ENCODE measurements around the gene SCN5A.

The SCN5A gene

GRCh38 chr3:38622336-38622735 lies 27.2 kb downstream of the SCN5A start:
- no peak for DNase-seq (ENCODE audit: low read depth)

- peak; percentile 45 for DNase-seq (ENCODE audit: low read depth)
Measured at GRCh38 chr3:38620236-38620635, 29.3 kb downstream of the SCN5A start.

- no peak for DNase-seq (ENCODE audit: low read depth)
Measured at GRCh38 chr3:38618343-38618742, 31.1 kb downstream of the SCN5A start.

- DNase-seq (ENCODE audit: low read depth), result no peak
Measured at GRCh38 chr3:38617586-38617985, 31.9 kb downstream of the SCN5A start.

GRCh38 chr3:38617137-38617536 lies 32.4 kb downstream of the SCN5A start:
- DNase-seq (ENCODE audit: low read depth), result no peak

- DNase-seq (ENCODE audit: low read depth), result no peak
Measured at GRCh38 chr3:38616658-38617057, 32.8 kb downstream of the SCN5A start.

- no peak for DNase-seq (ENCODE audit: low read depth)
Measured at GRCh38 chr3:38616111-38616510, 33.4 kb downstream of the SCN5A start.

GRCh38 chr3:38614651-38615352 lies 34.7 kb downstream of the SCN5A start:
- no peak for DNase-seq (ENCODE audit: low read depth)

GRCh38 chr3:38614091-38614490 lies 35.4 kb downstream of the SCN5A start:
- no peak for DNase-seq (ENCODE audit: low read depth)

GRCh38 chr3:38613426-38613825 lies 36.1 kb downstream of the SCN5A start:
- no peak for DNase-seq (ENCODE audit: low read depth)

- DNase-seq (ENCODE audit: low read depth), result no peak
Measured at GRCh38 chr3:38611866-38612265, 37.6 kb downstream of the SCN5A start.

GRCh38 chr3:38610934-38611333 lies 38.6 kb downstream of the SCN5A start:
- no peak for DNase-seq (ENCODE audit: low read depth)

- DNase-seq (ENCODE audit: low read depth), result no peak
Measured at GRCh38 chr3:38610436-38610835, 39.1 kb downstream of the SCN5A start.

GRCh38 chr3:38609386-38610111 lies 39.9 kb downstream of the SCN5A start:
- DNase-seq (ENCODE audit: low read depth), result no peak

- DNase-seq (ENCODE audit: low read depth), result no peak
Measured at GRCh38 chr3:38608961-38609360, 40.5 kb downstream of the SCN5A start.

GRCh38 chr3:38608086-38608775 lies 41.3 kb downstream of the SCN5A start:
- DNase-seq (ENCODE audit: low read depth), result no peak

- no peak for DNase-seq (ENCODE audit: low read depth)
Measured at GRCh38 chr3:38606561-38606960, 42.9 kb downstream of the SCN5A start.

- no peak for DNase-seq (ENCODE audit: low read depth)
Measured at GRCh38 chr3:38605981-38606380, 43.5 kb downstream of the SCN5A start.

- DNase-seq (ENCODE audit: low read depth), result no peak
Measured at GRCh38 chr3:38604246-38604645, 45.2 kb downstream of the SCN5A start.

- no peak for DNase-seq (ENCODE audit: low read depth)
Measured at GRCh38 chr3:38603731-38604131, 45.8 kb downstream of the SCN5A start.

GRCh38 chr3:38602576-38603250 lies 46.8 kb downstream of the SCN5A start:
- DNase-seq (ENCODE audit: low read depth), result no peak

GRCh38 chr3:38601956-38602550 lies 47.4 kb downstream of the SCN5A start:
- DNase-seq (ENCODE audit: low read depth), result no peak

All from iris pigment epithelial cell (primary cell).